ENCODE measurements around the gene ANO2. TPM values are rescaled to one million over a fixed set of nuclear protein-coding genes. Genes with fewer than 3 reads are reported as not detected.

The ANO2 gene
- total RNA-seq, 1 donor from 2014 or later: 1.9 TPM

DNA sequence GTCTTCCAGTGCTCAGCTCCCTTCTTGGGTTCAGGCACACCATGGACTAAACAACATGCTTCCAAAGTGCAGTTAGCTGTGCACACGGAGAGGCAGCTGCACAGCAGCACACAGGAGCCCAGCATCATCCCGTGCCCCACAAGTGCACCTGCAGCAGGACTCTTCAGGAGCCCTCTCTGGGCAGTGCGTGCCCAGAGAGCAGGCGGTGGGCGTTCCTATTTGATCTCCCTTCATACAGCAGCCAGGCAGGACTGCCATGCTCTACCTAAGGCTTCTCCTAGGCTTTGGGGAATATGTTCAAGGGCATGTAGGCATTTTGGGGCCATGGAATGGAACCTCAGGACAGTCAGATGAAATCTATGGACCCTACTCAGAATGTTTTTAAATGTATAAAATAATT is 35.5 kb downstream of the ANO2 start:
- no peak overlapping the region for H3K27ac Mint-ChIP-seq (ENCODE audit: unreplicated experiment)
- H3K36me3 Mint-ChIP-seq (ENCODE audit: low read depth): no peaks in the 10 kb centered on the region
- H3K27me3 Mint-ChIP-seq (ENCODE audit: low read depth): peaks cover 14% of the 10 kb centered on the region
- H3K4me1 Mint-ChIP-seq: no peaks in the 10 kb centered on the region
- no peak overlapping the region for H3K4me3 Mint-ChIP-seq
- DNase-seq (ENCODE audit: low read depth, low spot score): no peak
- no peaks in the 10 kb centered on the region for H3K9me3 Mint-ChIP-seq
- TF ChIP-seq, protein P1, sequence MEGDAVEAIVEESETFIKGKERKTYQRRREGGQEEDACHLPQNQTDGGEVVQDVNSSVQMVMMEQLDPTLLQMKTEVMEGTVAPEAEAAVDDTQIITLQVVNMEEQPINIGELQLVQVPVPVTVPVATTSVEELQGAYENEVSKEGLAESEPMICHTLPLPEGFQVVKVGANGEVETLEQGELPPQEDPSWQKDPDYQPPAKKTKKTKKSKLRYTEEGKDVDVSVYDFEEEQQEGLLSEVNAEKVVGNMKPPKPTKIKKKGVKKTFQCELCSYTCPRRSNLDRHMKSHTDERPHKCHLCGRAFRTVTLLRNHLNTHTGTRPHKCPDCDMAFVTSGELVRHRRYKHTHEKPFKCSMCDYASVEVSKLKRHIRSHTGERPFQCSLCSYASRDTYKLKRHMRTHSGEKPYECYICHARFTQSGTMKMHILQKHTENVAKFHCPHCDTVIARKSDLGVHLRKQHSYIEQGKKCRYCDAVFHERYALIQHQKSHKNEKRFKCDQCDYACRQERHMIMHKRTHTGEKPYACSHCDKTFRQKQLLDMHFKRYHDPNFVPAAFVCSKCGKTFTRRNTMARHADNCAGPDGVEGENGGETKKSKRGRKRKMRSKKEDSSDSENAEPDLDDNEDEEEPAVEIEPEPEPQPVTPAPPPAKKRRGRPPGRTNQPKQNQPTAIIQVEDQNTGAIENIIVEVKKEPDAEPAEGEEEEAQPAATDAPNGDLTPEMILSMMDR (conservative IDR thresholded peaks at IDR 0.05): no peak

DNA sequence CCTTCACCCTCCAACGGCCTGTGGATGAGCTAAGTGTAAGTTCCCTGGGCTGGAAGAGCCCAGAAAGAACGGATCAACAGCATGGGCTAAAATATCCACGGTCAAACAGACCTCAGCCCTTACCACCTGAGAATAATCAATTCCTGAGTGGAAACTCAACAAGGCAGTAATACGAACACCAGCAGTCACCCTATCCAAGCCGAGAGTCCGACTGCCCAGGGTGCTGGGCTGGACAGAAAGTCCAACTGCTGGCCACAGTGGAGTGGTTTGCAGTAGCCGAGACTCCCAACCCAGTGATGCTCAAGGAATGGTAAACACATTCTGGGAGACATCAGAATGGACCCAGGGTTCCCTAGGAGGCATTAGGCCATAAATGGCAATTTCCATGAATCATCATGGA is 36.8 kb downstream of the ANO2 start:
- Mint-ChIP-seq H3K36me3 (ENCODE audit: low read depth) (no peaks in the 10 kb centered on the region), H3K4me3 (no peak overlapping the region), H3K27me3 (ENCODE audit: low read depth) (peaks cover 14% of the 10 kb centered on the region), H3K27ac (ENCODE audit: unreplicated experiment) (no peak overlapping the region), H3K4me1 (no peaks in the 10 kb centered on the region), H3K9me3 (no peaks in the 10 kb centered on the region)
- no peak for DNase-seq (ENCODE audit: low read depth, low spot score)
- TF ChIP-seq, protein P1 (conservative IDR thresholded peaks at IDR 0.05): no peak

DNA sequence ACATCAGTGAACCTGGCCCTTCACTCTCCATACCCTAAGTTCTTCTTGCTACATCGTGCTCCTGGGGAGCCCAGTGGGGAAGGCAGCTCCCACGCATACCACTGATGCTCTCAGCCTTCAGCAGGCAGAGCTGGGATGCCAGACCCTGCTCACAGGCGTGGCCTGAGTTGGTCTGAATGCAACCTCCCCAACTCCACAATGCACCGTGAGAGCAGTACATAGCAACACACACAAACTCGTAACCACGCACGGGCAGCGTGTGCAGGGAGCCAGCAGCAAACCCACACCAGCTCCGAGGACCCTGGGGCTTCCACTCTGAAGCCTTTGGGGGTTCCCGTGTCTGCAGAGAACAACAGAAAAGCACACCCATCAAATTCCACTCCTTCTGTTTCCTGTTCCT is 37.3 kb downstream of the ANO2 start:
- DNase-seq (ENCODE audit: low read depth, low spot score): no peak
- Mint-ChIP-seq H3K4me3 (no peak overlapping the region), H3K9me3 (no peaks in the 10 kb centered on the region), H3K36me3 (ENCODE audit: low read depth) (no peaks in the 10 kb centered on the region), H3K4me1 (no peaks in the 10 kb centered on the region), H3K27me3 (ENCODE audit: low read depth) (peaks cover 12% of the 10 kb centered on the region), H3K27ac (ENCODE audit: unreplicated experiment) (no peak overlapping the region)
- TF ChIP-seq, protein P1 (conservative IDR thresholded peaks at IDR 0.05): no peak

DNA sequence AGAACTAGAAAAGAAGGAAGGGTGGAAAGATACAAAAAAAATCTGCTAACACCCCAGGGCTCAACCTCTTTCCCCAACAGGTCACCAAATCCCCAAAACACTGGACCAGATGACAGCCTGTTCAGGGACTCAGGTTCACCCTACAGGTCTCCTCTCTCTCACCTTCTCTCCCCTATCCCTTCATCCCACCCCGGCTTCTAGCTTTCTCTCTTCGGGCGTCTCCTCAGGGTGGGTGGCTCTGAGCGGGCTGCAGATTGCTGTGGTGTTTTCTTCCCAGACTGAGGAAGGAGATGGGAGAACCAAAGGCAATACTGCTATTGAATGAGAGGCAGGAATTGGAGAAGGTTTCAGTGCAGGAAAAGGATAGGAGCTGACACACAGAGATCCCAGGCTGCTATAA is 39.3 kb downstream of the ANO2 start:
- TF ChIP-seq, protein P1 (conservative IDR thresholded peaks at IDR 0.05): no peak
- Mint-ChIP-seq H3K27ac (ENCODE audit: unreplicated experiment) (no peak overlapping the region), H3K36me3 (ENCODE audit: low read depth) (no peaks in the 10 kb centered on the region), H3K27me3 (ENCODE audit: low read depth) (peaks cover 10% of the 10 kb centered on the region), H3K4me1 (peaks cover 8% of the 10 kb centered on the region), H3K4me3 (no peak overlapping the region), H3K9me3 (no peaks in the 10 kb centered on the region)
- DNase-seq (ENCODE audit: low read depth, low spot score): no peak

DNA sequence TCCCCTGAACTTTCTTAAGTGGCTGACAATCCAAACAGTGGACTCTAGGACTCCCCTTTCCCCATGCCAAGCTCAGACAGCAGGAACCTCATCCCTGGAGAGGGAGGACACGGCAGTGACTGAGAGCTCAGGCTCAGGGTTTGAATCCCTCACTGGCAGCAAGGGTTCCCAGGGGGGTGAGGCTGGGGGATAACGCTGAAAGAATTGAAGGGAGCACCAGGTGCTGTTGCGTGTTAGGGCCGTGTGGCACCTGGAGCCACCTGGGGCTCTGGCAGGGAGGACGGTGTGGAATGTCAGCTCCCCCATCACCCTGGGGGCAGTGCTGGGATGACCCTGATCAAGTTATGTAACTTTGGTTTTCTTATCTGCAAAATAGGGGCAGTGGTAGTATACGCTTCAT is 40.1 kb downstream of the ANO2 start:
- no peak overlapping the region for H3K27ac Mint-ChIP-seq (ENCODE audit: unreplicated experiment)
- H3K4me3 Mint-ChIP-seq: no peak overlapping the region
- peaks cover 16% of the 10 kb centered on the region for H3K4me1 Mint-ChIP-seq
- peaks cover 12% of the 10 kb centered on the region for H3K27me3 Mint-ChIP-seq (ENCODE audit: low read depth)
- DNase-seq (ENCODE audit: low read depth, low spot score): no peak
- TF ChIP-seq, protein P1 (conservative IDR thresholded peaks at IDR 0.05): no peak
- no peaks in the 10 kb centered on the region for H3K9me3 Mint-ChIP-seq
- H3K36me3 Mint-ChIP-seq (ENCODE audit: low read depth): no peaks in the 10 kb centered on the region

DNA sequence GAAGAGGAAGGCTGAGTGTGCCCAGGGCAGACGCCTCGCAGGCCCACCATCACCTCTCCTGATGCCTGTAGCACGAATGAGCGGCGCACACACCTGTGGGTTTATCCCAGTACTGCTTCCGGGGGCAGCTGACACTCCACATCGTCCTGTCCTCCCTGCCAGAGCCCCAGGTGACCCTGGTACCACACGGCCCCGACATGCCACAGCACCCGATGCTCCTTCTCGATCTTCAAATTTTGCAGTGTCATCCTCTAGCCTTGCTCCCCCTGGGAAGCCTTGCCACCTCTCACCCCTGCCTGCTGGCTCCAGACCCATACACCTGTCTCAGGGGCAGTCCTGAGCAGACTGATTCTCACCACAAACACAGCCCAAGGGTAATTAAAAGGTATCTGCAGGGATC is 40.6 kb downstream of the ANO2 start:
- TF ChIP-seq, protein P1 (conservative IDR thresholded peaks at IDR 0.05): no peak
- Mint-ChIP-seq H3K36me3 (ENCODE audit: low read depth) (no peaks in the 10 kb centered on the region), H3K4me3 (no peak overlapping the region), H3K27ac (ENCODE audit: unreplicated experiment) (no peak overlapping the region), H3K27me3 (ENCODE audit: low read depth) (peaks cover 12% of the 10 kb centered on the region), H3K9me3 (no peaks in the 10 kb centered on the region), H3K4me1 (peaks cover 17% of the 10 kb centered on the region)
- DNase-seq (ENCODE audit: low read depth, low spot score): no peak

All from neural crest cell (in vitro differentiated cells).